Astrocyte (in vitro differentiated cells and primary cell): ENCODE results near the gene GIMAP7.

ENCODE experiments used
- CTCF ChIP-seq: IDR thresholded peaks from 2 replicates; pipeline ENCODE4 v1.5.1; 2011; ENCODE audit warnings: low read depth, mild to moderate bottlenecking, inconsistent platforms, low read length, moderate library complexity; ENCODE audit not compliant: insufficient read depth
- EZH2 ChIP-seq: IDR thresholded peaks from 2 replicates; pipeline ENCODE4 v1.6.1; 2012; ENCODE audit warnings: mild to moderate bottlenecking, low read length, inconsistent platforms; ENCODE audit not compliant: insufficient read depth

- TF ChIP-seq CTCF (no peak), EZH2 (no peak)
Observed at GRCh38 chr7:150502519-150502918, 12.2 kb upstream of the GIMAP7 start.
